Activated B cell treated with CpG ODN at 0.5 μM for 24 hours (primary cell): ENCODE results near the gene HAPSTR1. TPM values are rescaled to one million over a fixed set of nuclear protein-coding genes. Genes with fewer than 3 reads are reported as not detected.
"Not testable (repeated sequence)": the region's sequence is repeated elsewhere in the genome, so short reads cannot be mapped to it uniquely, and the experiment has no call there.

Experiments
- ATAC-seq: fragments of 200-7000 bp; cut with Tn5 transposase; one replicate; pipeline ENCODE4 v1.10.0; 2021; ENCODE audit warnings: low read depth, mild to moderate bottlenecking, moderate library complexity
- CTCF ChIA-PET: fragments of 350-600 bp; sonication (Branson Sonifier 250); formaldehyde crosslinking; loops from one replicate; lab custom pipeline; 2021; ENCODE audit warnings: antibody characterized with exemption; lab: Charles Lee
- POLR2A ChIA-PET: fragments of 350-600 bp; sonication (Branson Sonifier 250); formaldehyde crosslinking; loops from one replicate; lab custom pipeline; 2021; ENCODE audit warnings: antibody characterized with exemption; lab: Charles Lee
- DNase-seq: peaks from one replicate; pipeline ENCODE4 v3.0.0; 2022
- H3K27ac Mint-ChIP-seq: one replicate; pipeline ENCODE4 v1.8.0; 2020; ENCODE audit warnings: mixed read lengths
- H3K27me3 Mint-ChIP-seq: one replicate; pipeline ENCODE4 v1.8.0; 2021; ENCODE audit warnings: mixed read lengths
- H3K36me3 Mint-ChIP-seq: one replicate; pipeline ENCODE4 v1.8.0; 2021; ENCODE audit warnings: low read depth, mixed read lengths
- H3K4me1 Mint-ChIP-seq: one replicate; pipeline ENCODE4 v1.8.0; 2021; ENCODE audit warnings: mixed read lengths
- H3K4me3 Mint-ChIP-seq: one replicate; pipeline ENCODE4 v1.8.0; 2020; ENCODE audit warnings: mild to moderate bottlenecking, mixed read lengths
- H3K9me3 Mint-ChIP-seq: one replicate; pipeline ENCODE4 v1.8.0; 2020; ENCODE audit warnings: mixed read lengths
- intact Hi-C: fragments of 100-400 bp; cut with micrococcal nuclease; formaldehyde crosslinking; loops from one replicate; pipeline ENCODE4 v1.15.1; 2024
- total RNA-seq: library from RNA; stranded (reverse); gene quantifications from 2 replicates; pipeline ENCODE4 v1.2.3, GENCODE V29; 2022
- TF ChIP-seq, protein P1 (sequence below): fragments of 200-600 bp; IDR thresholded peaks from one replicate; pipeline ENCODE4 v1.8.0; 2022; ENCODE audit warnings: antibody characterized with exemption, mild to moderate bottlenecking

HAPSTR1 gene, protein sequence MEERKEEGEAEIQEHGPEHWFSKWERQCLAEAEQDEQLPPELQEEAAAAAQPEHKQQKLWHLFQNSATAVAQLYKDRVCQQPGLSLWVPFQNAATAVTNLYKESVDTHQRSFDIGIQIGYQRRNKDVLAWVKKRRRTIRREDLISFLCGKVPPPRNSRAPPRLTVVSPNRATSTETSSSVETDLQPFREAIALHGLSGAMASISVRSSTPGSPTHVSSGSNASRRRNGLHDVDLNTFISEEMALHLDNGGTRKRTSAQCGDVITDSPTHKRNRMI
- 77.0 and 85.6 TPM in 2 replicates for total RNA-seq

DNA sequence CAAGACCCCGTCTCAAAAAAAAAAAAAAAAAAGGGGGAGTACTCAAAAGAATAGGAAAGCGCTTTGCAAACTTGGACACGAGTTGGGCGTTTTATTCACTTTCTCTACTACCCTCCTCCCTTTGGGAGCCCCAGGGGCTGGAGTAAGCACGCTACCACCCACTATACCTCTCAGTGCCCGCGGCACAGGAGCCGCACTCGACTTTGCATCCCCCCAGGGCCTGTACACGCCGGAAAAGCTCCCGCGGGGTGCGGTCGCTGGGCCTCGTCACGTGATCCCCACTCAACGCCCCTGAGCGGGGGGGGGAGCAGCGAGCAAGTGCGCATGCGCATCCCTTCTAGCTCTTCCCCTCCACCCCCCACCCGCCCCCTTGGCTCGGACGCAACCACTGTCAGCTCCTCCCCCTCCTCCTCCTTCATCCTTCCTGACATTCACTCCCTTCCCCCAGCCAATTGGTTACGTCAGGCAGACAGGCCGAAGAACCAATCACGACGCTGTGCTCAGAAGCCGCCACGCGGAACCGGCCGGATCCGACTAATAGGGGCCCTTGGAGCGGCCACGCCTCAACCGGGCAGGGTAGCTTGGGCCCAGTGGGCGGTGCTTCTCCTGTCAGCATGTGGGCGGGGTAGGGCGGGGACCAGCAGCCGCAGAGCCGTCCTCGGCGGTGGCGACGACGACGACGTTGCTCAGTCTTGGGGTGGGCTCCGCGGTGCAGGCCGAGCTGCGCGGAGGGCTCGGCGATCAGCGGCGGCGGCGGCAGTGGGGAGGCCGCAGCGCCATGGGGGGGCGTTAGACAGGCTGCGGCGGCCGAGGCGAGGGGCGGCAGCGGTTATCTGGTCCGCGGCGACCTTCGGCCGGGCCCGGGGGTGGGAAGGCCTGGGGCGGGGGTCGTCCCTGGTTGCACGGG, at the start of gene HAPSTR1:
HAPSTR1 (plus strand) TSS at position 685 of the 907 bp plus-strand sequence. CDS start 401 bp downstream, outside the sequence.
- Mint-ChIP-seq H3K27me3 (no peaks in the 10 kb centered on the region), H3K4me3 (peak within 1 kb of the TSS; percentile 99), H3K36me3 (peaks cover 33% of the 10 kb centered on the region), H3K27ac (peak within 1 kb of the TSS; percentile 98), H3K4me1 (peaks cover 51% of the 10 kb centered on the region), H3K9me3 (no peaks in the 10 kb centered on the region)
- POLR2A ChIA-PET, result interaction anchor here (0.6 to 4.5 kb wide), 42 partner anchors 10 to 1849 kb away, joined by 3 to 145 read pairs (median 5); partner anchors contain the start of genes CARHSP1, NUBP1, PMM2 and TMEM186
- ATAC-seq (peak; percentile 84), DNase-seq (peak; percentile 95)
- TF ChIP-seq, protein P1, sequence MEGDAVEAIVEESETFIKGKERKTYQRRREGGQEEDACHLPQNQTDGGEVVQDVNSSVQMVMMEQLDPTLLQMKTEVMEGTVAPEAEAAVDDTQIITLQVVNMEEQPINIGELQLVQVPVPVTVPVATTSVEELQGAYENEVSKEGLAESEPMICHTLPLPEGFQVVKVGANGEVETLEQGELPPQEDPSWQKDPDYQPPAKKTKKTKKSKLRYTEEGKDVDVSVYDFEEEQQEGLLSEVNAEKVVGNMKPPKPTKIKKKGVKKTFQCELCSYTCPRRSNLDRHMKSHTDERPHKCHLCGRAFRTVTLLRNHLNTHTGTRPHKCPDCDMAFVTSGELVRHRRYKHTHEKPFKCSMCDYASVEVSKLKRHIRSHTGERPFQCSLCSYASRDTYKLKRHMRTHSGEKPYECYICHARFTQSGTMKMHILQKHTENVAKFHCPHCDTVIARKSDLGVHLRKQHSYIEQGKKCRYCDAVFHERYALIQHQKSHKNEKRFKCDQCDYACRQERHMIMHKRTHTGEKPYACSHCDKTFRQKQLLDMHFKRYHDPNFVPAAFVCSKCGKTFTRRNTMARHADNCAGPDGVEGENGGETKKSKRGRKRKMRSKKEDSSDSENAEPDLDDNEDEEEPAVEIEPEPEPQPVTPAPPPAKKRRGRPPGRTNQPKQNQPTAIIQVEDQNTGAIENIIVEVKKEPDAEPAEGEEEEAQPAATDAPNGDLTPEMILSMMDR, result no peak
- CTCF ChIA-PET, result interaction anchor here (0.8 to 1.3 kb wide), 3 partner anchors 14 to 199 kb away, joined by 3 to 7 read pairs (median 3); no protein-coding TSS in a partner anchor
- intact Hi-C loops, result loop anchor here (1.0 to 5.0 kb wide), 10 partner anchors 12 to 1781 kb away; partner anchors contain the start of genes PMM2 and TMEM186

DNA sequence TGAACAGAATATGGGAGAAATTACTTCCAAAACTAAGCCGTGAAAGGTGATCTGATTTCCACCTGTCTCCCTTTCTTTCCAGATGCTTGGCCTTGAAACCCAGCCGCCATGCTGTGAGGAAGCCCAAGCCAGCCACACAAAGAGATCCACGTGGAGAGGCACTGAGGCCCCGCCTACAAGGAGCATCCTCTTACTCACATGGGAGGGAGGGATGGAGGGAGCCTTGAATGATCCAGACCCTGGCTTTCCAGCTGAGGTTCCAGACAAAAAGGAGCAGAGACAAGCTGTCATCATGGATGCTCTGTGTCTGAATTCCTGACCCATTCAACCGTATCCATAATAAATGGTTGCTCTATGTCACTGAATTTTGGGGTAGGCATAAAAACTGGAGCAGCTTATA, 48.9 kb upstream of the HAPSTR1 start:
- ChIA-PET CTCF (no interaction called here), POLR2A (no interaction called here)
- no peak overlapping the region for H3K27ac Mint-ChIP-seq
- ATAC-seq (no peak), DNase-seq (no peak)
- no peaks in the 10 kb centered on the region for H3K36me3 Mint-ChIP-seq
- H3K9me3 Mint-ChIP-seq, result peaks cover 9% of the 10 kb centered on the region
- TF ChIP-seq, protein P1, result no peak
- no peaks in the 10 kb centered on the region for H3K4me1 Mint-ChIP-seq
- intact Hi-C loops, result no loop called here
- no peak overlapping the region for H3K4me3 Mint-ChIP-seq
- H3K27me3 Mint-ChIP-seq, result no peaks in the 10 kb centered on the region

DNA sequence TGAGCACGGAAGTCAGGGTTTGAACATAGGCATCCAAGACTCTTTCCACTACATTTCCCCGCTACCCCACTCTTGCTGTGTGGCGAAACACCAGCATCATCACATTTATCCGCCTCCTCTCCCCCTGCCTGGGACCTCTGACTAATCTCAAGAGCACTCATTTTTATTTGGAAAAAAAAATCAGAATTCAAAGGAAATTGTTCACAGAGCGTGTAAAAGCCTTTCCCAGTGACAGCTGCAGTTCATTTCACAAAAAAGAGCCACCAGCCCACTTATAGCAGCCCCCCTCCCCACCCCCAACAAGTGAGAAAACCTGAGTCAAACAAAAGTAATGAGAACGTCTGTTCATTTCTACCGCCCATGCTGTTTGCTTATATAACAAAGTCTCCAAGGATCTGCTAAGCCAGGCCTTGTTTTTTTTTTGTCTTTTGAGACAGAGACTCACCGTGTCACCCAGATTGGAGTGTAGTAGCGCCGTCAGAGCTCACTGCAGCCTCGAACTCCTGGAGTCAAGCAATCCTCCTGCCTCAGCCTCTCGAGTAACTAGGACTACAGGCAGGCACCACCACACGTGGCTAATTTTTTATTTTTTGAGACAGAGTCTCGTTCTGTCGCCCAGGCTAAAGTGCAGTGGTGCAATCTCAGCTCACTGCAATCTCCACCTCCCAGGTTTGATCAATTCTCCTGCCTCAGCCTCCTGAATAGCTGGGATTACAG, 48.3 kb upstream of the HAPSTR1 start:
- ChIA-PET CTCF (no interaction called here), POLR2A (no interaction called here)
- Mint-ChIP-seq H3K9me3 (peaks cover 10% of the 10 kb centered on the region), H3K36me3 (no peaks in the 10 kb centered on the region), H3K27ac (no peak overlapping the region), H3K4me3 (no peak overlapping the region), H3K4me1 (no peaks in the 10 kb centered on the region), H3K27me3 (no peaks in the 10 kb centered on the region)
- intact Hi-C loops, result no loop called here
- DNase-seq (no peak), ATAC-seq (no peak)
- TF ChIP-seq, protein P1, result no peak

DNA sequence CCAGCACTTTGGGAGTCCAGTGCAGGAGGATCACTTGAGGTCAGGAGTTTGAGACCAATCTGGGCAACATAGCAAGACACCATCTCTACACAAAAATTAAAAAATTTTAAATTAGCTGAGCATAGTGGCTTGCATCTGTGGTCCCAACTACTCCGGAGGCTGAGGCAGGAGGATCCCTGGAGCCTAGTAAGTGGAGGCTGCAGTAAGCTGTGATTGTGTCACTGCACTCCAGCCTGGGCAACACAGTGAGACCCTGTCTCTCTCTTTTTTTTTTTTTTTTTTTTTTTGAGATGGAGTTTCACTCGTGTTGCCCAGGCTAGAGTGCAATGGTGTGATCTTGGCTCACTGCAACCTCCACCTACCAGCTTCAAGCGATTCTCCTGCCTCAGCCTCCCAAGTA, 45.9 kb upstream of the HAPSTR1 start:
- H3K27ac Mint-ChIP-seq, intact Hi-C loops, H3K9me3 Mint-ChIP-seq, CTCF ChIA-PET, H3K36me3 Mint-ChIP-seq, H3K27me3 Mint-ChIP-seq, ATAC-seq, H3K4me3 Mint-ChIP-seq, H3K4me1 Mint-ChIP-seq, DNase-seq: not testable (repeated sequence)
- POLR2A ChIA-PET, result interaction anchor here (0.7 kb wide), 1 partner anchor 1888 kb away, joined by 5 read pairs; no protein-coding TSS in a partner anchor

DNA sequence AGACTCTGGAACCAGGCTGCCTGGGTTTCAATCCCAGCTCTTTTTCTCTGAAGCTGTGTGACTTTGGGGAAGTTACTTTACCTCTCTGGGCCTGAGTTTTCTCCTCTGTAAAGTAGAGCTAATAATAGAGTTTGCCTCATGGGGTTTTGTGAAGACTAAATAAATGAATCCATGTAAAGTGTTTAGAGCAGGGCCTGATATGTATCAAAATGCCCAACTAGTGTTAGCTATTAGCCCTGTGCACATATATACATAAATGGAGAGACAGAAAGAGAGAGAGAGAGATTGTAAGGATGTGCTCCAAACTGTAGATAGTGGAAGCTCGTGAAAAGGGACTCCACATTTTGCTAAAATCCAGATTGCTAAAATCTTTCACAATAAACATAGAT, 44.8 kb upstream of the HAPSTR1 start:
- H3K27me3 Mint-ChIP-seq, result no peaks in the 10 kb centered on the region
- intact Hi-C loops, result no loop called here
- DNase-seq, result no peak
- ChIA-PET CTCF (no interaction called here), POLR2A (interaction anchor here (1.6 kb wide), 1 partner anchor 45 kb away, joined by 5 read pairs; the partner anchor contains the start of gene HAPSTR1)
- no peak overlapping the region for H3K4me3 Mint-ChIP-seq
- H3K4me1 Mint-ChIP-seq, result no peaks in the 10 kb centered on the region
- no peak overlapping the region for H3K27ac Mint-ChIP-seq
- no peaks in the 10 kb centered on the region for H3K36me3 Mint-ChIP-seq
- TF ChIP-seq, protein P1, result no peak
- H3K9me3 Mint-ChIP-seq, result peaks cover 10% of the 10 kb centered on the region
- ATAC-seq, result no peak
